Dedifferentiated amniotic fluid mesenchymal stem cell (primary cell): ENCODE measurements around the gene SRSF9.
"Not testable (repeated sequence)": the region's sequence is repeated elsewhere in the genome, so short reads cannot be mapped to it uniquely, and the experiment has no call there.

Source experiments
- DNase-seq: peaks from one replicate; pipeline ENCODE4 v3.0.0-alpha.2; 2016; ENCODE audit errors: extremely low spot score

SRSF9 gene, protein sequence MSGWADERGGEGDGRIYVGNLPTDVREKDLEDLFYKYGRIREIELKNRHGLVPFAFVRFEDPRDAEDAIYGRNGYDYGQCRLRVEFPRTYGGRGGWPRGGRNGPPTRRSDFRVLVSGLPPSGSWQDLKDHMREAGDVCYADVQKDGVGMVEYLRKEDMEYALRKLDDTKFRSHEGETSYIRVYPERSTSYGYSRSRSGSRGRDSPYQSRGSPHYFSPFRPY

DNA sequence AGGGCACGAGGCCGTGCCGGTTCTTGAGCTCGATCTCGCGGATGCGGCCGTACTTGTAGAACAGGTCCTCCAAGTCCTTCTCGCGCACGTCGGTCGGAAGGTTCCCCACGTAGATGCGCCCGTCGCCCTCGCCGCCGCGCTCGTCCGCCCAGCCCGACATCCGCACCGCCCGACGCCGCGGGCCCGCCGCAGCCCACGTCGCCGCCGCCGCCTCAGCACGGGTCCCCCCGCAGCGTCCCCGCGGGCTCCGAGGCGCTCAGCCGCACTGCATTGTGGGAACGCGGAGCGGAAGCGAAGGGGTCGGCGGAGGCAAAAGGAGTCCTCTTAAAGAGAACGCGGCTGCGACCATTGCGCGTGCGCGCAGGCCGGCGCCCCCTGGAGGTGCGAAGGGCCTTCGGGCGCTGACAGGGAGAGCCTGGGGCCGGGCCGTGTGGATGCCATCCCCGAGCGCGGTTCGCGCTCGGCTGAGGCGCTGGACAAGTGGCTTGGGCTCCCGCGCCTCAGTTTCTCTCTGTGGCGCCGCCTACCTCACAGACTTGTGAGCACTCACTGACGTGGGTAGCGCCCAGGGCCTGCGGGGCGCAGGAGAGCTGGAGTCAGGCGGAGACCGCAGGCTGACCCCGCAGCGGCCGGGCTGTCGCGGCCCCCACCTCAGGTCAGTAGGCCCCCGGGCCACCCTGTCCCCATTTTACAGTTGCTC lies at the start of gene SRSF9:
Gene SRSF9, minus strand, starts transcription at position 299 of the 700 bp plus-strand sequence. Its CDS starts 139 bp downstream, at position 160.
- peak; percentile 97 for DNase-seq

DNA sequence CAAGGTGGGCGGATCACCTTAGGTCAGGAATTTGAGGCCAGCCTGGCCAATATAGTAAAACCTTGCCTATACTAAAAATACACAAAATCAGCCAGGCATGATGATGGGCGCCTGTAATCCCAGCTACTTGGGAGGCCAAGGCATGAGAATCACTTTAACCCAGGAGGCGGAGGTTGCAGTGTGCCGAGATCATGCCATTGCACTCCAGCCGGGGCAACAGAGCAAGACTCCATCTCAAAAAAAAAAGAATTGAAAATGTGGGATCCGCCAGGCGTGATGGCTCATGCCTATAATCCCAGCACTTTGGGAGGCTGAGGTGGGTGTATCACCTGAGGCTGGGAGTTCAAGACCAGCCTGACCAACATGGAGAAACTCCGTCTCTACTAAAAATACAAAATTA lies 49.8 kb upstream of the SRSF9 start:
- DNase-seq, result not testable (repeated sequence)

DNA sequence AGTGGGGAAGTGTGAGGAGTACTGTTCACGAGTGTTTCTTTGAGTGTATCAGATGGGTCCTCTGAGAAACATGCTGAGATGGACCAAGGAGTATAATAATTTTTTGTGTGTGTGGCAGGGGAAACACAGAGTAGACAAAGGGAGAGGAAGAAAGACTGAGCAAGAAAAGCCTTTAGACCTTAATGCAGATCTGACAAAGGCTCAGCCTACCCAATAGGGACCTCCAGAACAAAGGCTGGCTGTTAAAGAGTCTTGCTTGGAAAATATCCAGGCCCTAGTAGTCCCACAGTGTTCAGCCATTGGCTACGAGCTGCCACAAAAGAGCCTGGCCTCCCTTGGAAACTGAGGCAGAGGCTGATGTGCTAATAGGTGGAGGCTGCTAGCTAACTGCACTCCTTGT lies 45.9 kb upstream of the SRSF9 start:
- DNase-seq, result no peak

DNA sequence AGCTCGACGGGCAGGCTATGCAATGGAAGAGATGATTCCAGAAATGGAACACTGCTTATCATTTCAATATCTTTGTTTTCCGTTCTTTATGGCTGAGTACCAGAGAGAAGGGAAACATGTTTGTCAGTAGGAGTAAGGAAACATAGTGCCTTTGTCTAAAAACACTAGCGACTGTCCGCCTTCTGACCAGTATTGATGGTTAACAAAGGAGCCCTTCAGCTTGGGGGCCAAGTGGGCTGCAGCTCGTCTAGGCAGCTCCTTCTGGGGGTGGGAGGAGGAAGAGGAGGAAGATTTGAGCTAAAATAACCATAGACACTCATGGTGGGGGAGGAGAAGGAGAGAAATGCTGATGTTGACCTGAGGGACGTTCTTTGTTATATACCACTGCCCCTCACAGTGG lies 44.5 kb upstream of the SRSF9 start:
- no peak for DNase-seq

DNA sequence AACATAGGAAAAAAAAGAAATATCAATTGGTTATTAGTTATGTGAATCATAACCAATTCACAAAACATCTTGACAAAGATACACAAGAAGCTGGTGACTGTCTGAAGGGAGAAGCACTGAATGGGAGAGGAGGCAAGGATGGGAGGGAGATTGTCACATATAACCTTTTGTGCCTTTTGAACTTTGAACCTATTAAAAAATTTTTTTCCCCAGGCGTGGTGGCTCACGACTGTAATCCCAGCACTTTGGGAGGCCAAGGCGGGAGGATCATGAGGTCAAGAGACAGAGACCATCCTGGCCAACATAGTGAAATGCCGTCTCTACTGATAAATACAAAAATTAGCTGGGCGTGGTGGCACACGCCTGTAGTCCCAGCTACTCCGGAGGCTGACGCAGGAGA lies 39.0 kb upstream of the SRSF9 start:
- DNase-seq, result no peak

DNA sequence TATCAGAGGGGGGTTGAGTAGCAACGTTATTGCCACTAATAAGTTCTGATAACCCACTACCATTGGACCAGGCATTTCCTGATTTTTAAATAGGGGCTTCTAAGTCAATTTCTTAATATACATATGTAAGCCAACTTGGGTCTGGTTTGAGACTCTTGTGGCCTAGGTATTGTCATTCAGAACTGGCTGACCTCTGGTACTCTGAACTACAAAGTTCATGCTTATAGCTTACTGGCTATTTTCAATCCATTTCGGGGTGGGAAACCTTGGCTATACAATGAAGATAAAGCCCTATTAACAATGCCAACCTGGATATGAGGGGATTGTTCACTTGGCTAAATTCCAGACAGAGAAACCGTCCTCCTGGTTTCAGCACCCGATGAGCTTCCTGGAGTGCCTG lies 35.0 kb upstream of the SRSF9 start:
- DNase-seq, result no peak

DNA sequence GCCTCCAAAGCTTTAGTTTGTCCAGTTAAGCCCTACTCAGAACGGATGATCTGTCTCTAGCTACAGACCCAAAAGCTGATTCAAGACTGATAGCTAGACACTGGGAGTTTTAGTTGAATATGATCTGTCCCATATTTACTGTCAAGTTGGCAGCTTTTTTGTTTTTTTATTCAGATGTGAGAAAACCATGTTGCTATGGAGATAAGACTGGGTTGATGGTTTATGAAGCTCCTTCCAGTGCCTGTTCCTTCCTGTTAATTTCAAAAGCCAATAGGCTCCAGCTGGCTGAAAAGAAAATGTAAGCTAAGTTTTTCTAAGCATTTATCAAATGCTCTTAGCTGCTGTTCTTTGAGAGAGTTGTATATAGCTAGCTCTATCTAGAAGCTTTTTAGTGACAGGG lies 31.0 kb upstream of the SRSF9 start:
- no peak for DNase-seq

DNA sequence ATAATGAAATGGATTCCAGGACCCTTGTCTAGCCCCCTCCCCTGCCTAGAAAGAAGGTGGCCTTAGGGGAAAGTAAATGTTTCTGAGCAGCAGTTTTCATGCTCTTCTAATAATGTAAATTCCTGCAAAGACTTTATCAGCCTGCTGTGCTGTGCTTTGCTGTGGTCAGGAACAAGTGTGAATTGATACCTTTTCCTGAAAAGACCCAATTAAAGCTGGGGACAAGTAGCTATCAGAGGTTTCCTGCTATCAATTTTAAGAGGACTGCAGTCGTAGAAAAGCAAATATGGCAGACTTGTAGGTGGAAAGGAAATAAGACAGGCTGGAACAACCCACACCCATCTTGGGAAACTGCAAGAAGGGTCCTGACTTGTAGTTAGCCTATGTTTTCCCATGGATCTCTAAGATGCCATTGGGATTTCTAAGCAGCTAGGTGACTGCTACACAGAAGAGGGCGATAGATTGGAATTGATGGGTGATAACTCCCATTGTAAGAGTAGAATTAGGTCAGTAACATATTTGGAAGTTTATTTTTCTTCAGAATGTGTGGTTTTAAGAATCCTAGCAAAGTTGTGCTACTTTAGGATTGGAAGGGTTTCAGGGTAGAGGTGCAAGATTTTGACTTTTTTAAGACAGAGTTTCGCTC lies 29.4 kb upstream of the SRSF9 start:
- DNase-seq, result no peak

DNA sequence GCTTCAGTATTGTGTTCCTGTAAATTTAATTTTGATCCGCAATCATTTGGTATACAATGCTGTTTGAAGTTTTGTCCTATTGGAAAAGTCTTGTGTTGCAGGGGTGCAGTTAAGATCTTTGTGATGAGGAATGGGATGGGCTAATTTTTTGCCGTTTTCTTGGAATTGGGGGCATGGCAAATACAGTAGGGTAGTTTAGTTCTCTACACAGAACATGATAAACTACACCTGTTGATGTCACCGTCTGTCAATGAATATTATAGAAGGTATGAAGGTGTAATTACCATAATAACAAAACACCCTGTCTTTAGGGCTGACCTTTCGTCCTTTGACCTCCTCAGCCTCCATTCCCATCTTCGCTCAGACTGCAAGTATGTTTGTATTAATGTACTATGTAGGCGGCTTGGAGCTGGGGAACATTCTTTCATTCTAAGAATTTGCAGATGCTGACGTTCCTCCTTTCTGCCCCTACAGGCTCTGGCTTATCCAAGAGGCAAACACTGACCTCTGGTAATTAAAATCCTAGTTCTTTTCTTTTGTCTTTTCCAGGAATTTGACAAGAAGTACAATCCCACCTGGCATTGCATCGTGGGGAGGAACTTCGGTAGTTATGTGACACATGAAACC lies 28.1 kb upstream of the SRSF9 start:
- no peak for DNase-seq

DNA sequence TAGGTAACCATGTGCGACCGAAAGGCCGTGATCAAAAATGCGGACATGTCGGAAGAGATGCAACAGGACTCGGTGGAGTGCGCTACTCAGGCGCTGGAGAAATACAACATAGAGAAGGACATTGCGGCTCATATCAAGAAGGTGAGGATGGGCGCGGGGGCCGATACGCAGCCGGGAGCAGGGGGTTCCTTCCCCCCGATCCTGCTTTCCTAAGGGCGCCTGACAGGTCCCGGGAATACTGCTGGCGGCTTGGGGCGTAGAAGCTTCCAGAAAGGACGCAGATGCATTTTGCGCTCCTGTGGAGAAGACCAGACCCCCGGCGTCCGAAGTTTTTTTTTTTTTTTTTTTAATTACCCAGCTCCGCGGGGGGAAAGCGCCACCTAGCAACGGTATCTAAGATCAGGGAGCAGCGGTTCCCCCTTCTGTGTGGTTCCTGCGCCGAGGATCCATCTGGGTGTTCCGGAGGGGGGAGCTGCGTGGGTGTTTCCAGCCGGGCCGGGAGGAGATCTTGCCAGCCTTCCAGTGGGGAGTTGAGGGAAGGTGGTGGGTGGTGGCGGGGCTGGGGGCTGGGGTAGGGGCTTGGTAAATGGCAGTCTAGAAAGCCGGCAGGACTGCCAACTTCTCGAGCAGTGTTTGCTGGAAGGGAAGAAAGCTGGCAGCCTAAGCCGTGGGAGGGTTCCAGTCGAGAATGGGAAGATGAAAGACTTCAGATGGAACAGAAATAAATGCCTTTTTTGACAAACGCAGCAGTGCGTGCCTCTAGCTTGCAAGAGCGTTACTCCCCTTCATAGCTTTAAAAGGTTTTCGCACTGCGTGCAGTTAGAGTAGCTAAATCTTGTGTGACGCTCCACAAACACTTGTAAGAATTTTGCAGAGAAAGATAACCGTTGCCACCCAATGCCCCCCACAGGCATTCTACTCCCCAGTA lies 27.1 kb upstream of the SRSF9 start:
- peak; percentile 20 for DNase-seq

DNA sequence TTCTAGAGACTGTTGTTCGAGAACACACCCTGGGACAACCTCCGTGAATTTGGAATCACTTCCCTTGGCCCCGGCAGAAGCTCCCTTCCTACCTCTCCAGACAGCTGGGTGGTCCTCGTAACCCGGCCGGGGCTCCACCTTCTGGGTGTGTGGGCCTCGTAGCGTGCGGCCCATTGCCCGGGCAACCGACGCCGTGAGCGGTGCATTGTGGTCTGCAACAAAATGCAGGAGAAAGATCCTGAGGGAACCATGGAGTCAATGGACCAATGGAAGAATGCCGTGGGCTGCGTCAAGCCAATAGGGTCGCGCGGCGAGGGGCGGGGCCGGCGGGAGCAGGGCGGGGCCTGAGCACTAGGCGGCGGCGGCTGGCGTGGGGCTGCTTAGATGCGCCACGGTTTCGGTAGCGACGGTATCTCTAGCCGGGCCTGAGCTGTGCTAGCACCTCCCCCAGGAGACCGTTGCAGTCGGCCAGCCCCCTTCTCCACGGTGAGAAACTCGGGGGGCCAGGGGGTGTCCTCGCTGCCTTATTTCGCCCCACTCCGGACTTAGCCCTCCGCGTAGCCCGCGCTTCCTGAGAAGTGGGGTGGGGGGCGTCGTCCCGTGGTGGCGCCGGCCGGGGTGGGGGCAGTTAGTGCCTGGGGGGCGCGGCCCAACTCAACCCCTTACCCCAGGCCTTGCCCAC lies 26.3 kb upstream of the SRSF9 start, which contains the start of gene DYNLL1:
Gene DYNLL1, plus strand, starts transcription at position 383 of the 682 bp plus-strand sequence. CDS start 309 bp downstream, outside the sequence.
- DNase-seq, result peak; percentile 93

DNA sequence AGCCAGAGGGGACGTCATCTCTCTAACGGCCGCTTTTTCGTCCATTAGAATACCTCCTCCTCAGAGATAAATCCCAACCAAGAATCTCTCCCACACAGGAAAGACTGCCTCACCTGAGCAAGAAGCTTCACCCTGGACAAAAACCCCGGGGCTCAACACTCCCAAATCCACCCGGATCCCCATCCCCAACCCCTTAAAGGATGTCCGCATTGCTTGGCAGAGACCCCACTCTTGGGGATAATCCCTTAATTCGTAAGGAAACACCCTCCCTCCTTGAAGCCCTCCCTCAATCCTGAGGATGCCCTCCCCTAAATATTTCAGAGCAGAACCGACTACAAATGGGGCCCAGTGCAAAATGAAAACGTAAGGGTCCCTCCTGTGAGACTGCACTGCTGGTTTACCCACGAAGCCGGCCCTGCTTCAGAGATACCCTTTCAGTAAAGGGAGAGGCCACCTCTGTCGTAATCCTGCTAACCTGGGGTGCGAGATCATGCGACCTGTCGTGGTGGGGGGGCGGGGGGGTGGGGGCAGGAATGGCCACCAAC lies 25.7 kb upstream of the SRSF9 start:
- no peak for DNase-seq

DNA sequence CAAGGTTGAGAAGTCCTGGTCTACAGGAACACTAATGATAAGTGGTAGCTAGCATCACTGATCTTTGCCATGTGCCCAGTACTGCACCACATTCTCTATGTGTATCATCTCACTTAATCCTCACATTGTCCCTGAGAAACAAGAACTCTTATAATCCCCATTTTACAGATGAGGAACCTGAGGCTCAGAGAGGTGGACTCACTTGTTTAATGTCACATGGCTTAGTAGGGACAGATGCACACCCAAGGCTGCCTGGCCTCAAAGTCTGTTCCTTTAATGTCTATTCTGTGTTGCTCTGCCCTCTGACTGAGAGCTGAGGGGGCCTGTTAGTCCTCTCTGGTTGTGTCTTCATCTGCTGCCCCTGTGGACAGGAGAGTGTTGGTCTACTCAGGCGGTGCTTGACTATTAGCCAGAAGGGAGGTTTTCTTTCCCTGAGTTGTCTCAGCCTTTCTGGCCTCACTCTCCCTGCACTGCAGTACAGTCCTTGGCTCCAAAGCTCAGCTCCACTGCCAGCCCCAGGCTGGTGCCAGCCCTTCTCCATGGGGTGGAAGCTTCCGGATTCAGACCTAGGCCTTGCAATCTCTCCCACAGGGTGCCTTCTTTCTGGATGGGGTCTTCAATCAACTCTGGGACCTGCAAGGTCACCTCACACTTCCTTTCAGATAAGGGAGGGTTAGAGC lies 21.4 kb upstream of the SRSF9 start:
- DNase-seq, result no peak

DNA sequence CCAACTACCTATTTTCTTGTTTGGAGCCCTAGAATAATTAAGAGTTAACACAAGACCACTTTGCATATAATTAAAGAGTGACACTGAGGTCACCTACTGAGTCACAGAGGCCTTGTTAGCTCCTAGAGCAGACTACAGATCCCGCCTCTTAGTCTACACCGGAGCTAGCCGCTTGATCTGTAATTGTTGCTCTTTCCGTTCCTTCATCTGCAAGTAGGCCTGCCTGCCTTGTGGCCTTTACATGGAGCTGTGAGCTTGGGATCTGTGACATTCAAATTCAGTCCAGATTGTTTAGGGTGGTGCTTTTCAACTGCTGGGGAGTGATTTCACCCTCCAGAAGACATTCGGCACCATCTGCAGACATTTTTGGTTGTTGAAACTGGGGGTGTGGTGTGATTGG lies 20.8 kb upstream of the SRSF9 start:
- no peak for DNase-seq

DNA sequence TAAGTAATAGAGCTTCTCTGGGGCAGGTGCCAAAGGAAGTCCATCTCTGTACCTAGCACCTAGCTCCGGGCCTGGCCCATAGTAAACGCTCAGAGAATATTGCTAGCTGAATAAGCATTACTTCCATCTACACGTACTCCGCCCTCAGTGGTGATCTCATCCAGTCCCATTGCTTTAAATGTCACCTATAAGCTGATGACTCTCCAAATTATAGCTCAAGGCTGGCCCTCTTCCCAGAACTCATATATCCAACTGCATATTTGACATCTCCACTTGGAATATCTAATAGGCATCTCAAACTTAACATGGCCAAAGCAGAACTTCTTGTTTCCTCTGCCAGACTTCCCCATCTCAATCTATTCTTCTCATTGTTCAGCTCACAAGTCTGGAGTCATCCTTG lies 19.5 kb upstream of the SRSF9 start:
- DNase-seq, result no peak

DNA sequence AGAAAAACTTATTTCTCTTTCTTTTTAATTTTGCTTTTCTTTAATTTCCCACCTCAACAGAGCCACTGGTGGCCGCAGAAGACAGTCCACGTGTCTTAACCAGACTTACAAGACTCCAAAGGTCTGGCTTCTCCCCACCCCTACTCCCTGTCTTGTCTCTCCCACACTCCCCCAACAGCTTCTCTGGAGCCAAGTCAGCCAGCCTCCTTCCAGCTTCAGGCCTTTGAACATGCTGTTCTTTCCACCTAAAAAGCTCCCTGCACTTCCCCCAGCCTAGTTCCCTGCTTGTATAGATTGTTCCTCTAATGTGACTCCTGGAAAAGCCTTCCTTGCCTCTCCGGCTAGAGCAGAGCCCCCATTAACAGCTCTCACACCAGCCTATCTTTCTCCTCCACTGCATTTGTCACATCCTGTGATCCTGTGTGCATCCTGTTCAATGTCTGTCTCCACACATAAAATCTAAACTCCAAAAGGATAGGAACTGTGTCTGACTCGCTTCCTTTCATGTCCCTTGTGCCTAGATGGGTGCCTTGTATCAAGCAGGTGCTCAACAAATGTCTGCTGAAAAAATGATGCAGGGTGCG lies 18.6 kb upstream of the SRSF9 start:
- DNase-seq, result no peak

DNA sequence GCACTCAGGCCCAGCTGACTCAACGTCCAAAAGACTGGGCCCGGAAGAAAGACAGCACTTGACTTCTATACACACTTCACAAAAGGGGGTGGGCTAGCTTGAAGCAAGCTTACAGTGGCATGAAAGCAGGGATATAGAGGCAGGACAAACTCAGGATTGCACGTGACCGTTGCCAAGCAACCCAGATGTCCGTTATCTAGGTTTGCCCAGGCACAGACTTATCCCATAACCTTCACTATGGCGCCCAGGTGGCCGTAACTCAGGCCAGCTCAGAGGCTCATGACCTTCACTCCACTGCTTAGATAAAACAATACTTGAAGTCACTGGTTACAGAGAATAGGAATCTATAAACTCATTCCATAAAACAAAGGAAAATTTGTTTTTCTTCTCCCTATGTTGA lies 18.0 kb upstream of the SRSF9 start:
- DNase-seq, result not testable (repeated sequence)

DNA sequence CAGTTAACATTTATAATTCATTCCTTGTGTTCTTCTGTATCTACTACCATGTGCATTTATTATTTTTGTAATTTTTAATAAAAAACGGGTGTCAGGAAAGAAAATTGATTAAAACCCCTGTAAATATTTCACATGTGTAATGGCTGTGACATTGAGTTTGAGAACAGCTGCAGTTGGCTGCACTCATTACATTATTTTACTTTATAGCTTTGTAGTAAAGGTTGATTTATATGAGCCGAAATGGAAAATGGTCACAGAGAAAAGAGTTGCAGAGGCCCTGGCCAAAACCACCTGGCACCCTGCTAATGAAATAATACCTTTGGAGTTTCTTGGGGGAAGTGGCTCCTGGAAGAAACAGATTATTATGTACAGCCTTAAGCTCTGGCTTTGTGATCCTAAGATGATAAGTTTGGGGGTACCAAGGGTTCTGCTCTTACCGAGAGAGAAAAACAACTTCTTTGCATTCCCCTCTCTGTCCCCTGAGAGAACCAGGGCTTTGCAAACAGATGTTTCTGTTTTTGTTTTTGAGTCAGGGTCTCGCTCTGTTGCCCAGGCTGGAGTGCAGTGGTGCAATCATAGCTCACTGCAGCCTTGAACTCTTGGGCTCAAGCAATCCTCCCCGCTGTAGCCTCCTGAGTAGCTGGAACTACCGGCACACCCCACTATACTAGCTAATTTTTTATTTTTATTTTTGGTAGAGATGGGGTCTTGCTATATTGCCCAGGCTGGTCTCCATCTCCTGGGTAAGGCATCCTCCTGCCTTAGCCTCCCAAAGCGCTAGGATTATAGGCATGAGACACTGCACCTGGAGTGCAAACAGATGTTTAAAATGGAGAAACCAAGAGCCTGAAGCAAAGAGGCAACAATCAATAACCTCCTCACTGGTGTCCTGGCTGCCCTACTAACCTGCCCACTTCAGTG lies 16.7 kb upstream of the SRSF9 start:
- DNase-seq, result no peak

DNA sequence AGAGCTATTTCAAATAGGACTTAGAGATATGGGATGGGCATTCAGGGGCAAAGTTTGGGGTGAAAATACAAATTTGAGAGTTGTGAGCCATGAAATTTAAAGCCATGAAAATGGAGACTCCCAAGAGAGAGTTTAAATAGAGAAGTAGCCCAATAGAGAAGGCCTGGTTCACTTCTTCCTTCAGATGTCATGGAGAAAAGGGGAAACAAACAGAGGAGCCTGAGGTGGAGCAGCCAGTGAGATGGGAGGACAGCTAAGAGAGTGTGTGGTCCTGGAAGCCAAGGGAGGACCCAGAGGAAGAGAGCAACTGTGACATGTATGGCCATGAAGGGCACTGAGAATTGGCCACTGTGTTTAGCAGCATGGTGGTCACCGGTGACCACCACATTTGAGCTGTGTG lies 14.1 kb upstream of the SRSF9 start:
- no peak for DNase-seq
